ENCODE results near the gene KIRREL1. TPM values are rescaled to one million over a fixed set of nuclear protein-coding genes. Genes with fewer than 3 reads are reported as not detected.

KIRREL1 gene
- total and polyA plus RNA-seq, 2 experiments from 2014 or later, result 5.1 to 35.2 TPM

DNA sequence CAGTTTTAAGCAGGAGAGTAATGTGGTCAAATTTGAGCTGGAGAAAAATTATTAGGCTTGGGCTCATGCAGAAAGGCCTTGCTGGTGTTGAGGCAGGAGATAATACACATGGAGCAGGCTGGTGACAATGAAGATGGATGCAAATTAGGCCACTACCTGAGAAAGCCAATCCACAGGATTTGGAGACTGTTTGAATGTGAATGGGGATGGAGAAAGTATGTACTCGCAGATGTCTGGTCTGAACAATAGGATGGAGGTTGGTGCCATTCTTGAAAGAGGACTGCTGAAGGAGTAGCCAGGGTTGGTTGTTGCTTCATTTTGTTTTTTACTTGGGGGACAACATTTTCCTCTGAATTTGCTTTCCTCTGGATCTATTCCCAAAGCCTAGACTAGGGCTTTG lies 8.0 kb upstream of the KIRREL1 start:
- TF ChIP-seq, protein P1, sequence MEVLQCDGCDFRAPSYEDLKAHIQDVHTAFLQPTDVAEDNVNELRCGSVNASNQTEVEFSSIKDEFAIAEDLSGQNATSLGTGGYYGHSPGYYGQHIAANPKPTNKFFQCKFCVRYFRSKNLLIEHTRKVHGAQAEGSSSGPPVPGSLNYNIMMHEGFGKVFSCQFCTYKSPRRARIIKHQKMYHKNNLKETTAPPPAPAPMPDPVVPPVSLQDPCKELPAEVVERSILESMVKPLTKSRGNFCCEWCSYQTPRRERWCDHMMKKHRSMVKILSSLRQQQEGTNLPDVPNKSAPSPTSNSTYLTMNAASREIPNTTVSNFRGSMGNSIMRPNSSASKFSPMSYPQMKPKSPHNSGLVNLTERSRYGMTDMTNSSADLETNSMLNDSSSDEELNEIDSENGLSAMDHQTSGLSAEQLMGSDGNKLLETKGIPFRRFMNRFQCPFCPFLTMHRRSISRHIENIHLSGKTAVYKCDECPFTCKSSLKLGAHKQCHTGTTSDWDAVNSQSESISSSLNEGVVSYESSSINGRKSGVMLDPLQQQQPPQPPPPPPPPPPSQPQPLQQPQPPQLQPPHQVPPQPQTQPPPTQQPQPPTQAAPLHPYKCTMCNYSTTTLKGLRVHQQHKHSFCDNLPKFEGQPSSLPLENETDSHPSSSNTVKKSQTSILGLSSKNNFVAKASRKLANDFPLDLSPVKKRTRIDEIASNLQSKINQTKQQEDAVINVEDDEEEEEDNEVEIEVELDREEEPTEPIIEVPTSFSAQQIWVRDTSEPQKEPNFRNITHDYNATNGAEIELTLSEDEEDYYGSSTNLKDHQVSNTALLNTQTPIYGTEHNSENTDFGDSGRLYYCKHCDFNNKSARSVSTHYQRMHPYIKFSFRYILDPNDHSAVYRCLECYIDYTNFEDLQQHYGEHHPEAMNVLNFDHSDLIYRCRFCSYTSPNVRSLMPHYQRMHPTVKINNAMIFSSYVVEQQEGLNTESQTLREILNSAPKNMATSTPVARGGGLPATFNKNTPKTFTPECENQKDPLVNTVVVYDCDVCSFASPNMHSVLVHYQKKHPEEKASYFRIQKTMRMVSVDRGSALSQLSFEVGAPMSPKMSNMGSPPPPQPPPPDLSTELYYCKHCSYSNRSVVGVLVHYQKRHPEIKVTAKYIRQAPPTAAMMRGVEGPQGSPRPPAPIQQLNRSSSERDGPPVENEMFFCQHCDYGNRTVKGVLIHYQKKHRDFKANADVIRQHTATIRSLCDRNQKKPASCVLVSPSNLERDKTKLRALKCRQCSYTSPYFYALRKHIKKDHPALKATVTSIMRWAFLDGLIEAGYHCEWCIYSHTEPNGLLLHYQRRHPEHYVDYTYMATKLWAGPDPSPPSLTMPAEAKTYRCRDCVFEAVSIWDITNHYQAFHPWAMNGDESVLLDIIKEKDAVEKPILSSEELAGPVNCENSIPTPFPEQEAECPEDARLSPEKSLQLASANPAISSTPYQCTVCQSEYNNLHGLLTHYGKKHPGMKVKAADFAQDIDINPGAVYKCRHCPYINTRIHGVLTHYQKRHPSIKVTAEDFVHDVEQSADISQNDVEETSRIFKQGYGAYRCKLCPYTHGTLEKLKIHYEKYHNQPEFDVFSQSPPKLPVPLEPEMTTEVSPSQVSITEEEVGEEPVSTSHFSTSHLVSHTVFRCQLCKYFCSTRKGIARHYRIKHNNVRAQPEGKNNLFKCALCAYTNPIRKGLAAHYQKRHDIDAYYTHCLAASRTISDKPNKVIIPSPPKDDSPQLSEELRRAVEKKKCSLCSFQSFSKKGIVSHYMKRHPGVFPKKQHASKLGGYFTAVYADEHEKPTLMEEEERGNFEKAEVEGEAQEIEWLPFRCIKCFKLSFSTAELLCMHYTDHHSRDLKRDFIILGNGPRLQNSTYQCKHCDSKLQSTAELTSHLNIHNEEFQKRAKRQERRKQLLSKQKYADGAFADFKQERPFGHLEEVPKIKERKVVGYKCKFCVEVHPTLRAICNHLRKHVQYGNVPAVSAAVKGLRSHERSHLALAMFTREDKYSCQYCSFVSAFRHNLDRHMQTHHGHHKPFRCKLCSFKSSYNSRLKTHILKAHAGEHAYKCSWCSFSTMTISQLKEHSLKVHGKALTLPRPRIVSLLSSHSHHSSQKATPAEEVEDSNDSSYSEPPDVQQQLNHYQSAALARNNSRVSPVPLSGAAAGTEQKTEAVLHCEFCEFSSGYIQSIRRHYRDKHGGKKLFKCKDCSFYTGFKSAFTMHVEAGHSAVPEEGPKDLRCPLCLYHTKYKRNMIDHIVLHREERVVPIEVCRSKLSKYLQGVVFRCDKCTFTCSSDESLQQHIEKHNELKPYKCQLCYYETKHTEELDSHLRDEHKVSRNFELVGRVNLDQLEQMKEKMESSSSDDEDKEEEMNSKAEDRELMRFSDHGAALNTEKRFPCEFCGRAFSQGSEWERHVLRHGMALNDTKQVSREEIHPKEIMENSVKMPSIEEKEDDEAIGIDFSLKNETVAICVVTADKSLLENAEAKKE (CRISPR knock-in tag; IDR thresholded peaks at IDR 0.05), result peak; percentile 60; the same call in 1 of the 2 replicates
- TF ChIP-seq EZH2phosphoT487 (IDR thresholded peaks at IDR 0.05; ENCODE audit: unreplicated experiment), result no peak
- no peak overlapping the region for H3K27ac Mint-ChIP-seq

DNA sequence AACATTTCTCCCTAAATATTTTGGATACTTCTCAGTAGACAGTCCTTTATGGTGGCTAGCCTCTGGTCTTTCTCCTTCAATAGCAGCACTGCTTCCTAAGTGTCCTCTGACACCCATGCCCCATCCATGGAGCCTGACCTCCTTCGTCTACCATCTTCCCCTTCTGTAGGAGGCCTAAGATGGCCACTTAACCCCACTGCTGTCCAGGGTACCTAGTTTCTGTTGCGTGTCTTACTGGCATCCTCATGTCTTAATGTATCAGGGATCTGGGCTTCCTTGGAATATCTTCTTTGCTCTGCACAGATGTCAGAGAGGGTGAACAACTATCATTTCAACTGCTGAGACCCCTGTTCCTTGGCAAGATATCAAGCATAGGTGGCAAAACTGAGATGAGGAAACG lies 5.4 kb upstream of the KIRREL1 start:
- no peak overlapping the region for H3K27ac ChIP-seq (ENCODE audit: low read depth)
- H2AFZ ChIP-seq, result no peak overlapping the region
- H3K27ac Mint-ChIP-seq, result no peak overlapping the region
- H3K36me3 ChIP-seq (ENCODE audit: insufficient read depth), result no peaks in the 10 kb centered on the region
- DNase-seq (ENCODE audit: low spot score), result no peak
- TF ChIP-seq CTCF (conservative IDR thresholded peaks at IDR 0.05; ENCODE audit: low read depth in 2 of 2) (no peak), POLR2AphosphoS5 (IDR thresholded peaks at IDR 0.05; ENCODE audit: low read depth) (no peak), REST (IDR thresholded peaks at IDR 0.05; ENCODE audit: unreplicated experiment) (peak; percentile 24), EZH2phosphoT487 (IDR thresholded peaks at IDR 0.05; ENCODE audit: unreplicated experiment) (no peak)
- H3K79me2 ChIP-seq (replicated peaks; ENCODE audit: insufficient read depth), result no peaks in the 10 kb centered on the region
- H3K4me3 ChIP-seq, result no peak overlapping the region
- no peak for ATAC-seq
- peaks cover 15% of the 10 kb centered on the region; the same call in 1 of the 2 replicates for H3K9me2 ChIP-seq (ENCODE audit: insufficient read depth)
- H3K27me3 Mint-ChIP-seq (ENCODE audit: insufficient read depth, low read depth, poor library complexity), result peaks cover 17% of the 10 kb centered on the region
- H3K4me2 ChIP-seq, result no peak overlapping the region
- no peak overlapping the region for H3K4me3 Mint-ChIP-seq
- peaks cover 34% of the 10 kb centered on the region for H3K4me1 Mint-ChIP-seq
- no peaks in the 10 kb centered on the region for H3K36me3 Mint-ChIP-seq (ENCODE audit: low read depth)
- no peaks in the 10 kb centered on the region for H3F3A ChIP-seq (replicated peaks; ENCODE audit: low read depth)
- peaks cover 27% of the 10 kb centered on the region for H3K4me1 ChIP-seq (ENCODE audit: insufficient read depth)
- H4K20me1 ChIP-seq (replicated peaks; ENCODE audit: insufficient read depth), result no peaks in the 10 kb centered on the region
- H3K9me3 Mint-ChIP-seq, result no peaks in the 10 kb centered on the region
- H3K27me3 ChIP-seq (ENCODE audit: insufficient read depth), result 0 out of 2 replicates have a peak, but pooled peaks cover 5% of the 10 kb centered on the region

More for the DNA sequence above, 8.0 kb upstream of the KIRREL1 start:
- H3K27me3 Mint-ChIP-seq (ENCODE audit: insufficient read depth, low read depth, poor library complexity), result peaks cover 4% of the 10 kb centered on the region
- H3K36me3 ChIP-seq (ENCODE audit: insufficient read depth), result no peaks in the 10 kb centered on the region
- no peaks in the 10 kb centered on the region for H4K20me1 ChIP-seq (replicated peaks; ENCODE audit: insufficient read depth)
- H3K4me1 ChIP-seq (ENCODE audit: insufficient read depth), result peaks cover 23% of the 10 kb centered on the region
- no peak overlapping the region for H3K27ac ChIP-seq (ENCODE audit: low read depth)
- H3K9me3 Mint-ChIP-seq, result no peaks in the 10 kb centered on the region
- no peaks in the 10 kb centered on the region for H3K79me2 ChIP-seq (replicated peaks; ENCODE audit: insufficient read depth)
- H3K4me2 ChIP-seq, result peak overlapping the region; percentile 59; the same call in 1 of the 2 replicates
- peaks cover 32% of the 10 kb centered on the region for H3K4me1 Mint-ChIP-seq
- H3K4me3 Mint-ChIP-seq, result no peak overlapping the region; the same call in 2 of the 3 replicates
- DNase-seq (ENCODE audit: low spot score) (no peak), ATAC-seq (no peak)
- peaks cover 15% of the 10 kb centered on the region; the same call in 1 of the 2 replicates for H3K9me2 ChIP-seq (ENCODE audit: insufficient read depth)
- H3F3A ChIP-seq (replicated peaks; ENCODE audit: low read depth), result no peaks in the 10 kb centered on the region
- H3K36me3 Mint-ChIP-seq (ENCODE audit: low read depth), result no peaks in the 10 kb centered on the region
- no peak overlapping the region for H2AFZ ChIP-seq
- H3K27me3 ChIP-seq (ENCODE audit: insufficient read depth), result no peaks in the 10 kb centered on the region
- no peak overlapping the region for H3K4me3 ChIP-seq

Measured in GM23338 (cell line).